Endothelial cell of umbilical vein (primary cell): Measurements from ENCODE around the gene C17orf67. TPM values are rescaled to one million over a fixed set of nuclear protein-coding genes. Genes with fewer than 3 reads are reported as not detected.

Source experiments
- BruUV-seq: library from RNA; stranded (reverse); fragments of 400-500 nt; replicated peaks from 2 replicates; lab custom pipeline; 2021; lab: Mats Ljungman, UMichigan
- CTCF ChIA-PET: fragments of 300-600, 350-600 bp; sonication (Branson Sonifier 250); formaldehyde crosslinking; loops from one replicate; lab custom pipeline; 2021; ENCODE audit warnings: antibody characterized with exemption, inconsistent platforms; lab: Charles Lee
- POLR2A ChIA-PET: fragments of 300-600, 350-600 bp; sonication (Branson Sonifier 250); formaldehyde crosslinking; loops from one replicate; lab custom pipeline; 2021; ENCODE audit warnings: antibody characterized with exemption, inconsistent platforms; lab: Charles Lee
- DNase-seq: peaks from one replicate; pipeline ENCODE4 v3.0.0-alpha.2; 2011; ENCODE audit warnings: low read depth, low spot score
- FAIRE-seq: peaks from 2 replicates; lab custom pipeline; 2011; peaks lifted over from hg19 to GRCh38; lab: Jason Lieb, UNC
- H2AFZ ChIP-seq: 2 replicates; pipeline ENCODE4 v1.6.0; 2012; ENCODE audit warnings: low read depth, low read length, control low read depth, inconsistent platforms
- H3K27ac ChIP-seq: 2 replicates; pipeline ENCODE4 v1.5.1; 2011; ENCODE audit warnings: low read depth, mild to moderate bottlenecking, control low read depth, low read length, moderate library complexity; ENCODE audit not compliant: insufficient read depth
- H3K27me3 ChIP-seq, 2 experiments: 2 replicates each; pipeline versions ENCODE4 v1.6.0 to v1.6.1; 2011; ENCODE audit warnings: low read length in 2 of 2, mixed read lengths in 1 of 2; ENCODE audit not compliant: control insufficient read depth in 2 of 2, insufficient read depth in 2 of 2
- H3K36me3 ChIP-seq, 2 experiments: 2 replicates in 1 of 2; 3 replicates in 1 of 2; pipeline ENCODE4 v1.5.1; 2011; ENCODE audit warnings: low read length in 2 of 2, mild to moderate bottlenecking in 1 of 2, moderate library complexity in 1 of 2; ENCODE audit not compliant: control insufficient read depth in 2 of 2, insufficient read depth in 2 of 2; ENCODE audit errors: extremely low read depth in 1 of 2
- H3K4me1 ChIP-seq: 3 replicates; pipeline ENCODE4 v1.5.1; 2011; ENCODE audit warnings: mild to moderate bottlenecking, low read length; ENCODE audit not compliant: control insufficient read depth, insufficient read depth; ENCODE audit errors: extremely low read depth
- H3K4me2 ChIP-seq: 2 replicates; pipeline ENCODE4 v1.6.1; 2011; ENCODE audit warnings: low read length, control low read depth, mixed read lengths; ENCODE audit not compliant: insufficient read depth
- H3K4me3 ChIP-seq, 3 experiments: fragments of 200-600 bp in 1 of 3; sonication (generic), shearing (Covaris generic) in 1 of 3; replicated peaks in 1 of 3; 2 replicates each; pipeline ENCODE4 v1.5.1; 2011 to 2016; ENCODE audit warnings: control low read depth in 3 of 3, low read length in 3 of 3, mild to moderate bottlenecking in 2 of 3, inconsistent platforms in 1 of 3, low read depth in 1 of 3, moderate library complexity in 1 of 3; ENCODE audit not compliant: insufficient read depth in 1 of 3
- H3K79me2 ChIP-seq: 2 replicates; pipeline ENCODE4 v1.6.0; 2012; ENCODE audit warnings: low read length, inconsistent platforms; ENCODE audit not compliant: control insufficient read depth, insufficient read depth
- H3K9ac ChIP-seq: replicated peaks from 2 replicates; pipeline ENCODE3; 2011; ENCODE audit warnings: low read length, control low read depth; ENCODE audit not compliant: insufficient read depth; ENCODE audit errors: extremely low read depth
- H3K9me1 ChIP-seq: replicated peaks from 3 replicates; pipeline ENCODE4 v1.6.0; 2011; ENCODE audit warnings: mild to moderate bottlenecking, low read length; ENCODE audit not compliant: control insufficient read depth, insufficient read depth; ENCODE audit errors: extremely low read depth
- H3K9me3 ChIP-seq: replicated peaks from 2 replicates; pipeline ENCODE4 v1.5.1; 2012; ENCODE audit warnings: low read length, inconsistent platforms; ENCODE audit not compliant: control insufficient read depth, insufficient read depth
- H4K20me1 ChIP-seq: replicated peaks from 2 replicates; pipeline ENCODE3; 2011; ENCODE audit warnings: mild to moderate bottlenecking, low read length; ENCODE audit not compliant: control insufficient read depth, insufficient read depth; ENCODE audit errors: extremely low read depth
- CTCF ChIP-seq, 2 donors: IDR thresholded peaks; 1 replicate in 1 of 2; 2 replicates in 1 of 2; pipeline ENCODE4 v1.5.1; 2011; ENCODE audit warnings: low read length in 2 of 2, mild to moderate bottlenecking in 2 of 2, moderate library complexity in 2 of 2, control low read depth in 1 of 2, inconsistent platforms in 1 of 2, low read depth in 1 of 2; ENCODE audit not compliant: insufficient read depth in 1 of 2; ENCODE audit errors: extremely low read depth in 1 of 2
- MYC ChIP-seq: IDR thresholded peaks from one replicate; pipeline ENCODE4 v1.6.1; 2011; ENCODE audit warnings: mild to moderate bottlenecking, low read depth, low read length
- POLR2A ChIP-seq: IDR thresholded peaks from 2 replicates; pipeline ENCODE4 v1.6.1; 2012; ENCODE audit warnings: low read depth, mild to moderate bottlenecking, control low read depth, low read length
- POLR2AphosphoS5 ChIP-seq: IDR thresholded peaks from 2 replicates; pipeline ENCODE4 v1.6.1; 2012; ENCODE audit warnings: low read depth, mild to moderate bottlenecking, control low read depth, low read length, moderate library complexity; ENCODE audit not compliant: insufficient read depth
- dilution Hi-C: fragments of 300-500 bp; cut with MboI; formaldehyde crosslinking; loops from one replicate; pipeline ENCODE4 v1.15.0; 2019; ENCODE audit warnings: low sequenced_read_pairs; ENCODE audit not compliant: extremely low pct_ligation_motif_present
- intact Hi-C: fragments of 100-400 bp; cut with micrococcal nuclease; formaldehyde crosslinking; loops from one replicate; pipeline ENCODE4 v1.10.0; 2022
- polyA plus RNA-seq, 4 experiments: library from polyadenylated mRNA; depleted of rRNA in 3 of 4; stranded (reverse) in 3 of 4; unstranded in 1 of 4; fragments of >200 nt; gene quantifications; 2 replicates each; pipeline versions ENCODE4 v1.2.1 to v1.2.3, GENCODE V29; 2011 to 2012; ENCODE audit warnings: missing spikeins in 1 of 4
- total RNA-seq: library from RNA; stranded (reverse); gene quantifications from 2 replicates; pipeline ENCODE4 v1.2.3, GENCODE V29; 2021

C17orf67 gene
- total and polyA plus RNA-seq, 2 donors (not counting 3 experiments of a cell fraction or from before 2014, with no cell fraction given) = 1.9 to 5.8 TPM

DNA sequence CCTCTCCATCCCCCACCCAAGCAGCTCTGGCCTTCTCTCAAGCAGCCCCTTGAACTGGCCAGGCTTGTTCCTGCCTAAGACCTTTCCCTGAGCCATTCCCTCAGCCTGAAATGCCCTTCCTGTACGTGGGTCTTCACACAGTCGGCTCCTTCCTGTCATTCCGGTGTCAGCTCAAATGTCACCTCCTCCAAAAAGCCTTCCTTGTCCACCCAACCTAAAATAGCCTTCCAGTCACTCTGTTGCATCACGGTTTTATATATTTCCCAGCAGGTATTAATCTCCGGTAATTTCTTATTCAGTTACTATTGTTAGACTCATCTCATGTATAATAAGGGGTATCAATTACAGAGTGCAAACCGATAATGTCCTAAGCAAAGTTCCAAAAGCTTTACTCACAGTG lies 51.8 kb downstream of the C17orf67 start:
- dilution Hi-C loops = no loop called here
- ChIA-PET CTCF (interaction anchor here (1.1 to 5.7 kb wide), 5 partner anchors 15 to 189 kb away, joined by 3 to 141 read pairs (median 7); partner anchors contain the start of genes COIL and NOG), POLR2A (no interaction called here)
- no peak for TF ChIP-seq MYC
- Histone ChIP-seq H3K36me3 (no peaks in the 10 kb centered on the region), H3K4me3 (no peak overlapping the region), H3K9me3 (no peaks in the 10 kb centered on the region), H3K9ac (no peak overlapping the region), H3K79me2 (no peaks in the 10 kb centered on the region), H3K9me1 (no peaks in the 10 kb centered on the region), H3K27me3 (peaks cover 0 to 5% of the 10 kb centered on the region in 2 experiments), H2AFZ (no peak overlapping the region), H3K4me2 (no peak overlapping the region), H4K20me1 (no peaks in the 10 kb centered on the region), H3K4me1 (peaks cover 19% of the 10 kb centered on the region), H3K27ac (no peak overlapping the region)
- intact Hi-C loops = loop anchor here (5.0 kb wide), 1 partner anchor 465 kb away; no protein-coding TSS in a partner anchor
- FAIRE-seq (no peak), DNase-seq (no peak)
- BruUV-seq = no TSS peak

DNA sequence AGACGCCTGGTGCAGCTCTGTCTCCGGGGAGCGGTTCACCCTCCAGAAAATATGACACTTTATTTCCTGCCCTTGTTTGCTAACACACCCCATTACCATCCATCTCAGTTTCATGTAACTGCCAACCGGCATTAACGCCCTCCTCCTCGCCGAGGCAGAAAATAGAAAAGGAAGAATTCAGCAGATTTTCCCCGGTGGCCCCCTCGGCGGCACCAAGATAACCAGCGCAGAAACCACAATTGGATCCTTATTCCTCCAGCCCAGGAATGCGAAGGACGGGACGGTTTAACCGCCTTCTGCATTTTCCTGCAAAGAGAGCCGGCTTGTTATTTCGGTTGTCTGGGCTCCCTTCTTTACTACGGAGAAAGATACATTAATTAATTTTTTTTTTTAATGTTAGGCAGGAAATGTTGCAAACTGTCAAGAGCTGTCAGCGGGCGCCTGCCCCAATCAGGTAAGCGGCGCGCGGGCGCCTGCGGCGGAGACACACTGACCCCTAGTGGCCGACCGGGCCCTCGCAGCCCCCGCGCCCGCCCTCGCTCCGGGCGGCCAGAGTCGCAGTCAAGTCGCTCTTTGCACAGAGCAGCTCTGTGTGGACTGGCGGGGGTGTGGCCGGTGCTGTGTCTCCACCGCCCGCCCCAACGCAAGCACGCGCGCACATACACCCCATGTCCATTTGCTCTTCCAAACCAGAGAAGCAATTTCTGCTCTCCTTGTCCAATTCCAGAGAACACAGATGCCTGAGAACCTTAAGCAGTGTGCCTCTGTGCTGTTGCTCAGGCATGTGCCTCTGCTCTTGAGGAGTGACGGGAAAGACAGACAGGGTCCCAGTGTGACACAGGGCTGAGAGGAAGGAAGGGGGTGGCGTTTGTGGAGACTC lies 53.6 kb downstream of the C17orf67 start:
- CTCF ChIA-PET = interaction anchor here (0.6 to 5.7 kb wide), 47 partner anchors 9 to 915 kb away, joined by 3 to 141 read pairs (median 4); partner anchors contain the start of genes NOG and SCPEP1
- TF ChIP-seq POLR2AphosphoS5 (peak; percentile 21), CTCF (IDR thresholded peaks at IDR 0.05; ENCODE audit: extremely low read depth in 1 of 2, insufficient read depth in 1 of 2, low read depth in 1 of 2, low read length in 2 of 2) (peak; percentile 96 to 99), POLR2A (no peak)
- Histone ChIP-seq H3K4me2 (peak overlapping the region; percentile 87), H2AFZ (peak overlapping the region; percentile 80), H3K36me3 (no peaks in the 10 kb centered on the region), H3K9me1 (no peaks in the 10 kb centered on the region), H3K9me3 (no peaks in the 10 kb centered on the region), H3K4me3 (peak overlapping the region in 2 of 3 experiments; percentile 23 to 54), H3K9ac (no peak overlapping the region), H3K27ac (no peak overlapping the region), H3K27me3 (peaks cover 0 to 5% of the 10 kb centered on the region in 2 experiments), H3K4me1 (peaks cover 11% of the 10 kb centered on the region), H3K79me2 (no peaks in the 10 kb centered on the region), H4K20me1 (no peaks in the 10 kb centered on the region)
- dilution Hi-C loops = no loop called here
- FAIRE-seq = peak; percentile 77
- POLR2A ChIA-PET = interaction anchor here (0.5 to 1.6 kb wide), 3 partner anchors 98 to 189 kb away, joined by 3 to 6 read pairs (median 4); partner anchors contain the start of gene TRIM25
- BruUV-seq = no TSS peak
- peak; percentile 79 for DNase-seq
- intact Hi-C loops = loop anchor here (1.0 to 5.0 kb wide), 9 partner anchors 24 to 654 kb away; no protein-coding TSS in a partner anchor
